ENCODE measurements around the gene MACIR.

- no peak for TF ChIP-seq CTCF (IDR thresholded peaks at IDR 0.05)
- TF ChIP-seq POLR2A (IDR thresholded peaks at IDR 0.05): no peak
Observed at GRCh38 chr5:103244398-103244797, 14.2 kb upstream of the MACIR start.
